ENCODE results near the gene DESI2. TPM values are rescaled to one million over a fixed set of nuclear protein-coding genes. Genes with fewer than 3 reads are reported as not detected.

The DESI2 gene
- polyA plus RNA-seq, 1 of the 3 experiments (the other 2 are of a cell fraction): 14.0 TPM

GRCh38 chr1:244699741-244700140 is 46.8 kb downstream of the DESI2 start:
- Histone ChIP-seq H3F3A (replicated peaks; ENCODE audit: insufficient read depth) (no peaks in the 10 kb centered on the region), H3K27me3 (ENCODE audit: insufficient read depth) (no peaks in the 10 kb centered on the region), H3K4me3 (ENCODE audit: low read depth in 2 of 2, low read length in 1 of 2) (no peak overlapping the region), H3K36me3 (replicated peaks in 1 of 2; ENCODE audit: control insufficient read depth in 1 of 2, insufficient read depth in 2 of 2, low read length in 1 of 2) (peaks cover 17 to 36% of the 10 kb centered on the region in 2 experiments), H3K9ac (no peak overlapping the region), H3K79me2 (ENCODE audit: insufficient read depth) (no peaks in the 10 kb centered on the region), H3K4me1 (ENCODE audit: control insufficient read depth in 1 of 2, insufficient read depth in 2 of 2, low read depth in 1 of 2, low read length in 1 of 2) (no peaks in the 10 kb centered on the region), H2AFZ (ENCODE audit: low read depth) (no peak overlapping the region), H3K27ac (ENCODE audit: low read depth in 2 of 2, low read length in 1 of 2) (no peak overlapping the region), H3K9me3 (no peaks in the 10 kb centered on the region), H3K4me2 (no peak overlapping the region), H3K9me2 (no peaks in the 10 kb centered on the region), H4K20me1 (ENCODE audit: insufficient read depth) (no peaks in the 10 kb centered on the region)
- no peak for TF ChIP-seq POLR2AphosphoS5 (IDR thresholded peaks at IDR 0.05; ENCODE audit: low read depth, low read length)
- no peak for TF ChIP-seq USF2 (IDR thresholded peaks at IDR 0.05; ENCODE audit: borderline replicate concordance, low read depth, low read length)
- TF ChIP-seq FOXM1 (IDR thresholded peaks at IDR 0.05; ENCODE audit: low read depth): no peak
- TF ChIP-seq RCOR1 (IDR thresholded peaks at IDR 0.05; ENCODE audit: low read length): no peak
- TF ChIP-seq FOXJ3 (CRISPR knock-in tag; IDR thresholded peaks at IDR 0.05): no peak
- TF ChIP-seq TAF1 (IDR thresholded peaks at IDR 0.05; ENCODE audit: borderline replicate concordance, low read depth, low read length): no peak
- no peak for TF ChIP-seq RFX5 (IDR thresholded peaks at IDR 0.05; ENCODE audit: low read length)
- TF ChIP-seq NFIC (IDR thresholded peaks at IDR 0.05; ENCODE audit: borderline replicate concordance): no peak
- no peak for TF ChIP-seq TEAD4 (IDR thresholded peaks at IDR 0.05; ENCODE audit: borderline replicate concordance, insufficient read depth)
- no peak for TF ChIP-seq IRF3 (IDR thresholded peaks at IDR 0.05; ENCODE audit: low read depth, low read length)
- TF ChIP-seq RAD21 (IDR thresholded peaks at IDR 0.05; ENCODE audit: low read length): no peak
- no peak for TF ChIP-seq ELF1 (IDR thresholded peaks at IDR 0.05)
- no peak for TF ChIP-seq MEF2A (IDR thresholded peaks at IDR 0.05; ENCODE audit: borderline replicate concordance, low read depth)
- ChIA-PET CTCF (no interaction called here), POLR2A (no interaction called here)
- WGBS (ENCODE audit: low lambda C conversion rate): 96% methylated on average over 4 of the region's 4 CpGs
- no peak for DNase-seq

- no peak overlapping the region for H3K27ac ChIP-seq (ENCODE audit: low read depth in 2 of 2, low read length in 1 of 2)
- H3K79me2 ChIP-seq (ENCODE audit: insufficient read depth): no peaks in the 10 kb centered on the region
- no peaks in the 10 kb centered on the region for H3K9me2 ChIP-seq
- no peak overlapping the region for H3K4me3 ChIP-seq (ENCODE audit: low read depth in 2 of 2, low read length in 1 of 2)
- H3K9ac ChIP-seq: no peak overlapping the region
- H3K4me1 ChIP-seq (ENCODE audit: control insufficient read depth in 1 of 2, insufficient read depth in 2 of 2, low read depth in 1 of 2, low read length in 1 of 2): no peaks in the 10 kb centered on the region
- no peak overlapping the region for H3K4me2 ChIP-seq
- H3K36me3 ChIP-seq (replicated peaks in 1 of 2; ENCODE audit: control insufficient read depth in 1 of 2, insufficient read depth in 2 of 2, low read length in 1 of 2): peaks cover 21 to 37% of the 10 kb centered on the region in 2 experiments
- TF ChIP-seq MAX (IDR thresholded peaks at IDR 0.05; ENCODE audit: low read depth): no peak
- no peak for TF ChIP-seq ELF1 (IDR thresholded peaks at IDR 0.05)
- no peak for TF ChIP-seq YY1 (IDR thresholded peaks at IDR 0.05; ENCODE audit: low read depth)
- TF ChIP-seq GATA2 (CRISPR knock-in tag; IDR thresholded peaks at IDR 0.05): no peak
- no peak for TF ChIP-seq FOSL2 (IDR thresholded peaks at IDR 0.05; ENCODE audit: borderline replicate concordance, low read depth)
- no peak for TF ChIP-seq RAD21 (IDR thresholded peaks at IDR 0.05; ENCODE audit: low read length)
- no peak for TF ChIP-seq TCF12 (IDR thresholded peaks at IDR 0.05)
- TF ChIP-seq EP300 (IDR thresholded peaks at IDR 0.05; ENCODE audit: borderline replicate concordance in 1 of 2, low read depth in 1 of 2, low read length in 1 of 2): no peak
- TF ChIP-seq POLR2AphosphoS5 (IDR thresholded peaks at IDR 0.05; ENCODE audit: low read depth, low read length): no peak
- TF ChIP-seq SIN3A (IDR thresholded peaks at IDR 0.05; ENCODE audit: borderline replicate concordance, low read depth, low read length): no peak
- TF ChIP-seq RXRA (IDR thresholded peaks at IDR 0.05; ENCODE audit: borderline replicate concordance, low read depth): no peak
- TF ChIP-seq MXI1 (IDR thresholded peaks at IDR 0.05; ENCODE audit: low read depth, low read length): no peak
- no peak for TF ChIP-seq ZBTB33 (IDR thresholded peaks at IDR 0.05; ENCODE audit: borderline replicate concordance, low read depth)
- TF ChIP-seq FOXJ3 (CRISPR knock-in tag; IDR thresholded peaks at IDR 0.05): no peak
- no peak for TF ChIP-seq JUND (IDR thresholded peaks at IDR 0.05)
- TF ChIP-seq FOXM1 (IDR thresholded peaks at IDR 0.05; ENCODE audit: low read depth): no peak
- TF ChIP-seq RFX5 (IDR thresholded peaks at IDR 0.05; ENCODE audit: low read length): no peak
- ChIA-PET POLR2A (no interaction called here), CTCF (interaction anchor here (1.0 kb wide), 1 partner anchor 96 kb away, joined by 3 read pairs; no protein-coding TSS in a partner anchor)
- H2AFZ ChIP-seq (ENCODE audit: low read depth): no peak overlapping the region
- no peaks in the 10 kb centered on the region for H3K9me3 ChIP-seq
- no peaks in the 10 kb centered on the region for H3F3A ChIP-seq (replicated peaks; ENCODE audit: insufficient read depth)
- no peak for DNase-seq
- no peaks in the 10 kb centered on the region for H3K27me3 ChIP-seq (ENCODE audit: insufficient read depth)
- WGBS (ENCODE audit: low lambda C conversion rate): 87% methylated on average over 1 of the region's 1 CpG
- no peaks in the 10 kb centered on the region for H4K20me1 ChIP-seq (ENCODE audit: insufficient read depth)
Observed at GRCh38 chr1:244700808-244701207, 47.9 kb downstream of the DESI2 start.
